GM21526 (cell line): Measurements from ENCODE around the gene PRSS3.
"Not testable (repeated sequence)": the region's sequence is repeated elsewhere in the genome, so short reads cannot be mapped to it uniquely, and the experiment has no call there.

Experiments
- ATAC-seq: cut with Tn5 transposase; IDR thresholded peaks from one replicate; pipeline ENCODE4 v1.9.1; 2021; ENCODE audit warnings: moderate library complexity; ENCODE audit not compliant: unreplicated experiment, low FRiP score

The PRSS3 gene

DNA sequence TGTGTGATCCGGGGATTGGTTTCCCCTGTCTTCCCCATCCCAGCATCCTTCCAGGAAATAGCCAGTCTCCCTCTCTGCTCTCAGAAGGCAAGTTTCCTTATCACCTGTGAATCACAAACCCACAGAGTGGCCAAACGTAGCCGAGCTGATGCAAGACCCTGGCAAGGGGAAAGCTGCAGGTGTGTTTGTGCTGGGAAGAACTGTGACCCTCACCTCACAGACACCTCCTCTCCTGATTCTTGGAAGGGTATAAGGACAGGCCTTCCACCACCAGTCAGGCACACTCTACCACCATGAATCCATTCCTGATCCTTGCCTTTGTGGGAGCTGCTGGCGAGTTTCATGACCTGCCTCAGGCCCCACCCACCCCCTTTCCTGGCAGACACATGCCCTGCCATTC, at the start of gene PRSS3:
TSS of gene PRSS3 (plus strand) at position 281 of the 400 bp plus-strand sequence. CDS start at position 294, 13 bp downstream.
- ATAC-seq = no peak

DNA sequence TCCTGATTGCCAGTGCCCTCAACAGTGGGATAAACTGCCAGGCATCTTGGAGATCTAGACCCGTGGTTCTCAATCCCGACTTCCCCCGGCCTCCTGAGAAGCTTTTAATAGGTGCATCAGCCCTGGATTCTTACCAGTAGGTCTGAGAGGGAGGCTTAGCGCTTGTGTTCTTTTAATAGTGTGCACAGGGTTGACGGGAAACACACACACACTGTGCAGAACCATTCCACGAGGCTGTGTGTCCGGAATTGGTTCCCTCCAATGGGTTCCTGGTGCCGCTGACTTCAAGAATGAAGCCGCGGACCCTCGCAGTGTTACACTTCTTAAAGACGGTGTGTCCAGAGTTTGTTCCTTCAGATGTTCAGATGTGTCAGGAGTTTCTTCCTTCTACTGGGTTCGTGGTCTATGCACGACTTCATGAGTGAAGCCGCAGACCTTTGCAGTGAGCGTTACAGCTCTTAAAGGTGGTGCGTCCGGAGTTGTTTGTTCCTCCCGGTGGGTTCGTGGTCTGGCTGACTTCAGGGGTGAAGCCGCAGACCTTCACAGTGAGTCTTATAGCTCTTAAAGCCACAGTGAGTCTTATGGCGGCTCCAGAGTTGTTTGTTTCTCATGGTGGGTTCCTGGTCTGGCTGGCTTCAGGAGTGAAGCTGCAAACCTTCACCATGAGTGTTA, 46.6 kb upstream of the PRSS3 start:
- ATAC-seq = no peak

DNA sequence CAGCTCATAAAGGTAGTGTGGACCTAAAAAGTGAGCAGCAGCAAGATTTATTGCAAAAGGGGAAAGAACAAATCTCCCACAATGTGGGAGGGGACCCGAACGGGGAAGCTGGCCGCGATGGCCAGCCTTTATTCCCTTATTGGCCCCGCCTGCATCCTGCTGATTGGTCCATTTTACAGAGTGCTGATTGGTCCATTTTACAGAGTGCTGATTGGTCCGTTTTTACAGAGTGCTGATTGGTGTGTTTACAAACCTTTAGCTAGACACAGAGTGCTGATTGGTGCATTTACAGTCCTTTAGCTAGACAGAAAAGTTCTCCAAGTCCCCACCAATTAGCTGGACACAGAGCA, 46.1 kb upstream of the PRSS3 start:
- ATAC-seq = not testable (repeated sequence)

DNA sequence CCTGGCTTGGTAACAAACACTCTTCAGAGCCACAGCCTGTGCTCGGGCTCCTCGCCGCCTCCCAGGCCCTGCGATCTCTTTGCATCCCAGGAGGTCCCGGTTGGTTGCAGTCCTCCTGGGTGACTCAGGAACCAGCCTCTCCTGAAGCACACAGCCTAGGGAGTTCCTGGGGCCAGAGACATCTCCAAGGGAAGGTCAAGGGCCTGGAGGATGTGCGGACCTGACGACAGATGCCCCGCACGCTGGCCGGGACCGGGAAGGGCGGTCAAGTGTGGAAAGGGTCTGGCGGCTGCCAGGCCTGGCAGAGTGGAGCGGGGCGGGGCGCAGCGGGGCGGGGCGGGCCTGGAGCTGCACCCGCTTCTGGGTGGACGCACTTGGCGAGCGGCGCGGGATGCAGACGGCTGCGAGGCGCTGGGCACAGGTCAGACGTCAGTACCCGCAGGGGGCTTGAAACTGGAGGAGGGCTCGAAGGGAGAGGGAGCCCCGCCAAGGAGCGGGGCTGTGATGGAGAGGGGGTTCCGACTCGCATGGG, 45.0 kb upstream of the PRSS3 start:
- ATAC-seq = no peak

DNA sequence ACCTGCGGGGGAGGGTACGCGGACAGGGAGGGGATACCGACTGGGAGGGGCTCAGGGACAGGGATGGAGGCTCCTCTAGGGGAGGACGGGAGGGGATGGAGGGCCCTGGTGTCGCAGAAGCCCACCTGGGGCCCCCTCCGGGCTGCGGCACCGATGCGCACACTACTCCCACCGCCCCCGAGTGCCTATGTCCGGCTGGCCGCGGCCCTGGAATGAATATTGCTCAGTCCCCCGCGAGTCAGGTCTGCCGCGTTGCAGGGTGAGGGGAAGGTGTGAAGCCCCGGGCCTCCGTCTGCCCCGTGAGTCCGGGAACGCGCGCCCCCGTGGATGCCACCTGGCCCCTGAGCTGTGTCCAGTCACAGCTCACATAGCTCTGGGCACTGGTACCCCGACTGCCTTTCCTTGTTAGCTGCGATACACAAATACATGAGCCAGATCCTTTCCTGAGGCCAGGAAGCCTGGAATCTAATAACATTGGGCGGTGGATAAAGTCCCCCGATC, 44.5 kb upstream of the PRSS3 start:
- no peak for ATAC-seq

DNA sequence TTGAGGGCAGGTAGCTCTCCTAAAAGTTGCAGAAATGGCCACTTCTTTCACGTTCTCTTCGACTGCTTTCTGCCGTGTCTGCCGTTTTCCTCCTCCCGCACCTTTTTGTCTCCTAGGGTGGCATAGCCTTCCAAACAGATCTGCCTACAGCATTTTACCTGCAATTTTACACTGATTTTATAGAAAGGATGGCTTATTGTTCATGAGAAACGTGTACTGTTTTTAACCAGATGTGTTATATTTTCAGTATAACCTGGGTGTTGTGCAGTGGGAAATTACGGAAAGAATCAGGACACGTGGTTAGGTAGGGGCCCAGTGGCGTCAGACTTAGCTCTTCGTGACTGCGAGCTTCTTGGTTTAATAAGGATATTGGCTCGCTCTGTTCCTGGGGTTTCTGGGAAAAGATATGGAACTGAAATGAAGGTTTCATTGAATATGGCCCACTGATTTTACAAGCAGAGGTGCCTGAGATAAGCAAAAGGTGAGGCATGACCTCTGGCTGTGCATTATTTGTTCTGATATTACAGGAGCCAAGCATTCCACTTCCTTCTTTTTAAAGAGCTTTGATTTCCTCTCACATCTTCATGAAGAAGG, 43.7 kb upstream of the PRSS3 start:
- ATAC-seq = no peak

DNA sequence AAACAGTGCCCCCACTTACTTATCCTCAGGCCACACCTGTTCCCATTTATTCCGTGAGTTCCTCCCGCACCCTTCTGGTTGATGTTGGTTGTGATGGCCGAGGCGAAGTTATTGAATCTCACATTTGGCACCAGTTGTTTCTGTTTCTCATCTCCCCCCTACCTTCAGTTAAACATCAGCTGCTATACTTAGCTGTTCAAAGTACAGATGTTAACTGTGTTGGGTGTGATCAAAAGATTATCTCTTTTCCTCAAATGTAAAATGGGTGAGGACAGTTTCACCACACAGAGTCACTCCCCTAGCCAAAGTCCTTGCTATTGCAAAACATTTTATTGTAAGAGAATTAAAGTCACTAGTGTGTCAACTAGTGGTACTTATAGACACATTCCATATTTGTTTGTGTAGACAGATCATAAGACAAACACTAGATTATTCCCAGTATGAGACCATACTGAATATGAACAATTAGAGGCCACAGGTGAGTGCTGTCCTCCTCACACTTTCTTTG, 43.2 kb upstream of the PRSS3 start:
- no peak for ATAC-seq

DNA sequence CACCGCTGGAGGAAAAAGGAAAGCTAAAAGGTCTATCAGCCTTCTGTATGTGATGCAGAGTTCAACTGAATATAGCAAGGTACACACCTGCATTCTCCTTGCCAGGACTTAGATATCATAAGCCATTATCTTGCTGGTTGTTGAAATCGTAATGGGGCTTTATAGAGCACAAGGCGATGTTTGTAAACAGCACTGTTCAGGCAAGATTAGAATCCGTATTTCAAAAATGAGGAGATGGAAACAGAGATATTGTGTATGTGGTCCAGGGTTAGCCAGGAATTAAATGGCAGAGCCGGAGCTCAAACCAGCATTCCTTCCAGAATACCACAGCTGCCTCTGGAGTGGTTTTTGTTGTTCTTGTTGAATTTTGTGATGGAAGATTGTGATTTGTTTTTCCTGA, 42.6 kb upstream of the PRSS3 start:
- not testable (repeated sequence) for ATAC-seq

DNA sequence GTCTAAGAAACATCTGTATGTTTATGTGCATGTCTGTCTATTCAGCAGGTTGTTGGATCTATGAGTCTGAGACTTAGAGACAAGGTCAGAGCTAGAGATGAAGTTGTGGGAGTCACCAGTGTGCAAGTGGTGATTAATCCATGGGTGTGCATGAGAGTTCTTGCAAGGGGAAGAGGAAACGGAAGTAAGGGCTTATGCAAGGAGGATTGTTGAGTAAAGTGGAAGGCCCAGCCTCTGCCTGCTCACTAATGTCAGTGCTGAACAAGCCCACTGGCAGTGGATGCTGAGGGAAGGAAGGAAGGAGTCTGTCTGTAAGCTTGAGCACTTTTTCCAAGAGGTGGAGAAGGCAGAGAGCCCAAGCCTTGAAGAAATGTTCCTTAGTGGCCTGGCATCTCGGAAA, 35.7 kb upstream of the PRSS3 start:
- ATAC-seq = not testable (repeated sequence)

DNA sequence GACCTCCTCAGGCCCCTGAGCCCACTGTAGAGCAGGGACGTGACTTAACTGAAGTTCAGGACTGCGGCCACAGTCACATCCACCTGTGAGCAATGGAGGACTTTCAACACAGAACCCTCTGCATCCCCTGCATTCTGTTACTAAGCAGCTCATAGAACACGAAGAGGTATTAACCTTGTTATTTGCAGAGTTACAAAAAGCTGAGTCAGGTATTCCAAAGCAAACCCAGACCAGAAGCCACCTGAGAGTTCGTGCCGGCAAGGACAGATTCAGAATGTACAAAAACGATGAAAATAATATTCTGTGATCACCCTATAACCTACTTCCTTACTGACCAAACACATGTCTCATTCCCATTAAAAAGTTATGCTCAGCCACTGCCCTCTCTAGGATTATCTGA, 33.0 kb upstream of the PRSS3 start:
- ATAC-seq = no peak

DNA sequence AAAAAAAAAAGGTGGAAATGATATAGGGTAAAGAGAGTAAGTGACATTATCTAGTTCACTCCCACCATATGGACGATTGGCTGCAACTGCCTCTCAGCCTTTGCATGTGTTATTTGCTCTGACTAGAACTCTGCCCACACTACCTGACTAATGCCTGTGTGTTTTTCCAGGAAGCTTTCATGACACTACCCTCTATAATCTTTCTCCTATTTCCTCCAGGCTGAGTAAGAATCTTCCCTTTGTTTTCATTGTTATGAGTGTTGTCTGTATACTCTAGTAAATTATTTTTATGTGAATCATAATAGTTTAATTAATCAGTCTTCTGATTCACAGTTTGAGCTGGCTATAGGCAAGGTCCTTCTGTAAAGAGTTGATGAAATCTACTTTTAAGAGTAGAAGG, 31.7 kb upstream of the PRSS3 start:
- ATAC-seq = not testable (repeated sequence)

DNA sequence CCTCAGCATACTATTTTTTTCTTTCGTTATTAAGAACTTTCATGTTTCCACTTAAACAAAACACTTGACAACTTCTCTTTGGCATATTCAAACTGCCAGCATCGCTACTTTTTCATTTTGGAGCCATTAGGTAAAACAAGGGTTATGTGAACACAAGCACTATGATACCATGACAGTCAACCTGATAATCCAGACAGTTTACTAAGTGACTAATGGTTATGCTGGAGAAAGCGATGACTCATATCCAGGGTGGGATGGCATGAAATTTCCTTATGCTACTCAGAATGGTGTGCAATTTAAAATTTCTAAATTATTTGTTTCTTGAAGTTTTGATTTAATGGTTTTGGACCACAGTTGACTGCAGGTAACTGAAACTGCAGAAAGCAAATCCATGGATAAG, 29.9 kb upstream of the PRSS3 start:
- ATAC-seq = no peak

DNA sequence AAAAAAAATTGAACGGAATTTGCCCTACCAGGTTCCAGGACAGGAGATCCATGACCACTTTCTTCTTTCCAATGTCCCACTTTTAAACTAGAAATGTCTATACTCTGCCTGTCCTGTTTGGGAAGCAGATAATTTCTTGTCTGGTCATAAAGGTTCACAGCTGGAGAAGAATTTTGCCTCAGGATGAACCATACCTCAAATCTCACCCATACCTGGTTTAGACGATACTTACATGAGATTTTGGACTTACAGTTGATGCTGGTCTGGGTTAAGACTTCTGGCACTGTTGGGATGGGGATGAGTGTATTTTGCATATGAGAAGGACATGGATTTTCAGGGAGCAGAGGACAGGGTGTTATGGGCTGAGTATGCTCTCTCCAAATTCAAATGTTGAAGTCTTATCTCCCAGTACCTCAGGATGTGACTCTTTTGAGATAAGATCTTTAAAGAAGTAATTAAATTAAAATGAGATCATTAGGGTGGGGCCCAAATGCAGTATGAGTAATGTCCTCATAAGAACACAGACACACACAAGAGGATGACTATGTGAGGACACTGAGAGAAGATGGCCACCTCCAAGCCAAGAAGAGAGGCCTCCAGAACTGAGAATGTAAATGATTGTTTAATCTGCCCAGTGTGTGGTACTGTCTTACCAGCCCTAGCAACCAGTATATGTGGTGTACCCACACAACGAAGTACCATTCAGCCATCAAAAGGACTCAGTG, 25.0 kb upstream of the PRSS3 start:
- not testable (repeated sequence) for ATAC-seq

DNA sequence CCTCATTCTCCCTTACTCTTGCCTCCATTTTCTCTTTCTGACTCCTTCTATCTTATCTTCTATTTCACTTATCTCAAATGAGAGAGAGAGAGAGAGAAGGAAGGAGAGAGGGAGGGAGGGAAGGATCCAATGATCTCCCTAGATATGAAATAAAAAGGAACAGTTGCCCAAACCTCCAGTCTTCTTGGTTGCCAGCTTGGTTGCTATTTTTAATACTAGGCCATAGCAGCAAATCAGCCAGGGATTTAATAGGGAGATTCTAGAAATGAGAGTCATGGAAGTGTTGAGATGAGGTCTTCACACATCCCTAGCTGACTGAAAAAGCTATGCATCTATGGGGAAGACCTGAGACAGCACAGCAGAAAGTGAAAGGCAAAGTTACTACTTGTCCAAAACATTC, 22.2 kb upstream of the PRSS3 start:
- ATAC-seq = not testable (repeated sequence)

DNA sequence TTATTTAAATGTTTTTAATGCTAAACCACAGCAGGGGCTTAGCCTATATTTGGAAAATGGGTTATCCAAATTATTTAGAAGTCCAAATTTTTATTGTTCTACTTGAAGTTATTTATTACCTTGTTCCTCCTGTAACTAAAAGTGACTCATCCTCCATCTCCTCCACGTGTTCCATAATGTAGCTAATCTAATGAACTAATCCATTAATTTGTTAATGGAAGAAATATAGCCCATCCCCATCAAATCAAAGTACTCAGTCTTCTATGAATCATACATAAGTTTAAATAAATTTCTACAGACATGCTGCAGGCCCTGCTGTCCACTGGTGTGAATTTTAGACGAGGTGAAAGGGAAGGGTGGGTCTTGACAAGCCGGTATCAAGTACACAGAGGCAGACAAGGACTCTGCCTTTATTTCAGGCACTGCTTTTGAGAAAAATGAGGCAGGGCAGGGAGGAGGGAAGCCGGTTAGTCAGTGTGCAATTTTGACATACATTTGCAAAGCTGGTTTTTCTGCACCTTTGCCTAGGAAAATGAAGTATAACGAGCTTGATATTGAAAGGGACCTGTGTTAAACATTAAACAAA, 21.2 kb upstream of the PRSS3 start:
- not testable (repeated sequence) for ATAC-seq

DNA sequence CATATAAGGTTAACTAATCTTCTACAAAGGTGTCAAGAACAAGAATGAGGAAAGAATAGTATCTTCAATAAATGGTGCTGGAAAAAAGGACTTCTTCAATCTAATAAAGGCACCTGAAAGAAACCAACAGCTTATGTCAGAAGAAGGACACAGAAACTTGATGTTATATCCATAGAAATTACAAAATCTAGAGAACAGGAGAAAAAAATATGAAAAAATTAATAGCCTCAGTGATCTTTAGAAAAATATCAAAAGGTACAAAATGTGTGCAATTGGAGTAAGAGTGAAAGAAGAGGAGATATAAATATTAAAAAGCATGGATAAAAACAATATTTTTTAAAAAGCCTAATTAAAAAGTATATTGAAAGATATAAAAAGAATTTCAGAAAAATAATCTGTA, 18.8 kb upstream of the PRSS3 start:
- ATAC-seq = no peak

DNA sequence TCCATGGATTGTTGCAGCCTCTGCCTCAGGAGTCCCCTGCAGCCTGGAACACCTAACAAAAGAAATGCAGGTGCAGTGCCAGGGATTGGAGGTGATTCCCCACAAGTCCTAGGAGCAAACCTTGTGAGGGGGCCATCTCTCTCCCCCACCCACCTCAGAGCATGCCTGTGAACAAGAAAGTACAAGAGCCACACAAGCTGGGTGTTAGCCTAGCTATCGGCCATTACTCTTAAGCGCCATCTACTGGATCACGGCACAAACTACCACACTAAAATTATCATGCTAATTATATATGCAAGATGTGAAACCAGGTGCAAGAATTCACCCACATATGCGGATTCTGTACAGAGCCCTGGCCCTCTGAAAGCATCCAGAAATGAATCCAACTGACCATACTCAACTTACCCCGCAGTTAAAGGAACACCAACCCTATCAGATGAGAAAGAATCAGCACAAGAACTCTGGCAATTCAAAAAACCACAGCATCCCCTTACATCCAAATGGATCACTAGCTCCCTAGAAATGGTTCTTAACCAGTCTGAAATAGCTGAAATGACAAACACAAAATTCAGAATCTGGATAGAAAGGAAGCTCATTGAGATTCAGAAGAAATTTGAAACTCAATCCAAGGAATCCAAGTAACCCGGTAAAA, 16.5 kb upstream of the PRSS3 start:
- ATAC-seq = peak; percentile 77

DNA sequence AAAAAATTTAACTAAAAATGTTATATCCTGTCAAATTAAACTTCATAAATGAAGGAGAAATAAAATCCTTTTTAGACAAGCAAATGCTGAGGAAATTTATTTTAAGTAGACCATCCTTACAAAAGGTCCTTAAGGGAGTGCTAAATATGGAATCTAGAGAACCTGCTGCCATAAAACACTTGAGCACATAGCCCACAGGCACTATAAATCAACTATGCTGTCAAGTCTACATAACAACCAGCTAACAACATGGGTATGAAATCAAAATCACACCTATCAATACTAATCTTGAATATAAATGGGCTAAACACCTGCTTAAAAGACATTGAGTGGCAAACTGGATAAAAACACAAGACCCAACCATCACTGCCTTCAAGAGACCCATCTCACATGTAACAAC, 15.1 kb upstream of the PRSS3 start:
- ATAC-seq = no peak

DNA sequence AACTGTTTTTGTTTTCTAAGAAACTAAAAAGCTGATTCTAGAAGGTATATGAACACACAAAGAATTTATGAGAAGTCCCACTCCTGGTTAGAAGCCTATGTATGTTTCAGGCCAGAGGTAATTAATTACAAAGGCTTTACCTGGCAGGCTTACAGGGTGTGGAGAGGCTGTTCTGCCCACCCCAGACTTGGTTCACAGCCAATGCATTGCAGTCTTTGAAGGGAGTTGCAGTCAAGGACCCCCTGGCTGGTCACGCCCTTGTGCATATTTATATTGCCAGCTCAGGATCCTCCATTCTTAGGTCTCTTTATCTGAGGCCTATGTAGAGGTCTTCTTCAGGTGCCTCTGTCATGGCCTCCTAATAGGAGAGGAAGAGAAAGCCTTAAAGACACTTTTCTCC, 13.6 kb upstream of the PRSS3 start:
- no peak for ATAC-seq

DNA sequence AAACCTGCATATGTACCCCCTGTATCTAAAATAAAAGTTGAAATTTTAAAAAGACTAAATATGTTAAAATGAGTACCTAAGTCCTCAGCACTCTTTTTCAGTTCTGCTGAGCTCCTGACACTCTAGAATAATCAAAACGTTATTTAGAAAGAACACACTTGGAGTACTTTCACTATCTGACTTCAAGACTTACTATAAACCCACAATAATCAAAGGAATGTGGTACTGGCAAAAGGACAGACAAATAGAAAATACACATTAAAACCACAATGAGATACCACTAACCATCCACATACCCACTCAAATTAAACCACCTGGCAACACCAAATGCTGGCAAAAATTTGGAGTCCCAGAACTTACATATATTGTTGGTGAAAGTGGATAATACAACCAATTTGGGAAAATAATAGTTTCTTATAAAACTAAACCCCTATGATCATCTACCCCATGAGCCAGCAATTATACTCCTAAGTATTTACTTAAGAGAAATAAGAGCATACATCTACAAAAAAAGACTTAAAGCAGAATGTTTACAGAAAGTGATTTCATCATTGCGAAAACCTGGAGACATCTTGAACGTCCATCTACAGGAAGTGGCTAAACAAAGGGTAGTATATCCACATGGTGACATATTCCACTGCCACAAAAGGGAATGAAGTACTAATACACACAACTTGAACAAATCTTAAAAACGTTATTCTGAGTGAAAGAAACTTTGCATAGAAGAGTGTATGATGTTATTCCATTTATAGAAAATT, 12.8 kb upstream of the PRSS3 start:
- ATAC-seq = no peak
